Fibroblast of the aortic adventitia (primary cell): ENCODE data around the gene KATNIP. TPM values are rescaled to one million over a fixed set of nuclear protein-coding genes. Genes with fewer than 3 reads are reported as not detected.

Experiments used
- DNase-seq: peaks from one replicate; pipeline ENCODE4 v3.0.0-alpha.2; 2010; ENCODE audit warnings: low read depth
- H3K4me3 ChIP-seq: 2 replicates; pipeline ENCODE4 v1.5.1; 2011; ENCODE audit warnings: low read depth, mild to moderate bottlenecking, control low read depth, low read length, moderate library complexity
- total RNA-seq: library from RNA; depleted of rRNA; stranded (reverse); fragments of >200 nt; gene quantifications from 2 replicates; pipeline ENCODE4 v1.2.3, GENCODE V29; 2012; ENCODE audit warnings: low replicate concordance
- TF ChIP-seq, protein P1 (sequence below): IDR thresholded peaks from 2 replicates; pipeline ENCODE4 v1.5.1; 2011; ENCODE audit warnings: mild to moderate bottlenecking, low read length, control low read depth, inconsistent platforms; ENCODE audit not compliant: insufficient read depth

KATNIP gene
- total RNA-seq, 1 donor, result 23.0 TPM

DNA sequence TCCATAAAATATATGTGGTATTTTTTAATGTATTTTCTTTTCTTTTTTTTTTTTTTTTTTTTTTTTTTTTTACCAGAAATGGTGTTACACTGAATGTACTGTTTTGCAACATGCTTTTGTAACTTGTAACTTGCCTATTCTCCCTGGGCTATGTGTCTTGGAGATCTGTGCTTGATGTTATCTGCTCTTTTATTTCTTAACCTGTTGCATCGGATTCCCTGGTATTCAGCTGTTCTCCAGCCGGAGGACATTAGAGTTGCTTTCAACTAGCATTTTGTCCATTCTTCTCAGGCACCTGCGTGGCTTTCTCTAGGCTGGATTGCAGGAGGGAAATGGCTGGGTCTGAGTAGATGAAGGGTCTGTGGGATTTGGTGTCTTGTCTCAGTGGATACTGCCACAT is 47.4 kb downstream of the KATNIP start:
- H3K4me3 ChIP-seq, result no peak overlapping the region
- TF ChIP-seq, protein P1, sequence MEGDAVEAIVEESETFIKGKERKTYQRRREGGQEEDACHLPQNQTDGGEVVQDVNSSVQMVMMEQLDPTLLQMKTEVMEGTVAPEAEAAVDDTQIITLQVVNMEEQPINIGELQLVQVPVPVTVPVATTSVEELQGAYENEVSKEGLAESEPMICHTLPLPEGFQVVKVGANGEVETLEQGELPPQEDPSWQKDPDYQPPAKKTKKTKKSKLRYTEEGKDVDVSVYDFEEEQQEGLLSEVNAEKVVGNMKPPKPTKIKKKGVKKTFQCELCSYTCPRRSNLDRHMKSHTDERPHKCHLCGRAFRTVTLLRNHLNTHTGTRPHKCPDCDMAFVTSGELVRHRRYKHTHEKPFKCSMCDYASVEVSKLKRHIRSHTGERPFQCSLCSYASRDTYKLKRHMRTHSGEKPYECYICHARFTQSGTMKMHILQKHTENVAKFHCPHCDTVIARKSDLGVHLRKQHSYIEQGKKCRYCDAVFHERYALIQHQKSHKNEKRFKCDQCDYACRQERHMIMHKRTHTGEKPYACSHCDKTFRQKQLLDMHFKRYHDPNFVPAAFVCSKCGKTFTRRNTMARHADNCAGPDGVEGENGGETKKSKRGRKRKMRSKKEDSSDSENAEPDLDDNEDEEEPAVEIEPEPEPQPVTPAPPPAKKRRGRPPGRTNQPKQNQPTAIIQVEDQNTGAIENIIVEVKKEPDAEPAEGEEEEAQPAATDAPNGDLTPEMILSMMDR, result no peak
- no peak for DNase-seq

DNA sequence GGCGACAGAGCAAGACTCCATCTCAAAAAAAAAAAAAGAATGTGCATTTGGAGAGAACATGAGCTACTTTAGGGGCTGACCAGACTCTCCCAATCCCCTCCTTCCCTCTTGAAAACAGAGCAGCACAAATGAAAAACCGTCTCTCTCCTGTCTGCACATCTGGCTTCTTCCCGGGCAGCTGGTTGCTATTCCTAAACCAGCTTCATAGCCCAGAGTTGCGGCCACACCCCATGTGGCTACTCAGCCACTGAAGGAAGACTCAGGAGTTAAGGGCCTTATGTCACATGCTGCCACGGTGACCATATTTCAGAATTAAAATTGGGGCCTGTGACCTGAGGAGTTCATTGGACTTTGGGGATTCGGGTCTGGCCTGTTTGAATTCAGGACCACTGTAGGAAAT is 48.3 kb downstream of the KATNIP start:
- TF ChIP-seq, protein P1, result no peak
- no peak overlapping the region for H3K4me3 ChIP-seq
- no peak for DNase-seq

DNA sequence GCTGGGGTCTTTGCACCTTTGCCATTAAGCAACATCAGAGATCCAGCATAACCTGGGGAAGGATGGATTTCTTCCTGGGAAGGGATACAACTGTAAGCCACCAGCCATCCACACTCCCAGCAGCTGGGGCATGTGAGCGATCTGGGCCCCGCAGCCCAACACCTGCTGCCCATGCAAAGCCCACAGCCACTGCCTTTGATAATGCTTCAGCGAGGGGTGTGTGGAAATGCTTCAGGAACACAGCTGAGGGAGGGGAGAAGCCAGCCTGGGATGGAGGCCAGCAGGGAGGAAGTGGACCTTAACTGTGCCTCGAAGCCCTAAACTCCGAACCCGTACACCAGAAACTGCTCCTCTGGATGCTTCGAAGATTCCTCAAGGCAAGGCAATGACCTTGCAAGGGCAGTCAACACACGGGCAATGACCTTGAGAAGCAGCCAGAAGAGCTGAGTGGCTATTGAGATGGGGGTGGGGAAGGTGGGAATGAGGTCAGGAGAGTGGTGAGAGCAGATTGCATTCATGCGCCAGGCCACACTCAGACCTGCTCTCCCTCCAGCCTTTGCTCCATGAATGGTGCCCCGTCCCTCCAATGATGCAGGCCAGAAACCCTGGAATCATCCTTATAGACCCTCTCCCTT is 49.1 kb downstream of the KATNIP start:
- no peak for DNase-seq
- no peak overlapping the region for H3K4me3 ChIP-seq
- TF ChIP-seq, protein P1, result no peak

DNA sequence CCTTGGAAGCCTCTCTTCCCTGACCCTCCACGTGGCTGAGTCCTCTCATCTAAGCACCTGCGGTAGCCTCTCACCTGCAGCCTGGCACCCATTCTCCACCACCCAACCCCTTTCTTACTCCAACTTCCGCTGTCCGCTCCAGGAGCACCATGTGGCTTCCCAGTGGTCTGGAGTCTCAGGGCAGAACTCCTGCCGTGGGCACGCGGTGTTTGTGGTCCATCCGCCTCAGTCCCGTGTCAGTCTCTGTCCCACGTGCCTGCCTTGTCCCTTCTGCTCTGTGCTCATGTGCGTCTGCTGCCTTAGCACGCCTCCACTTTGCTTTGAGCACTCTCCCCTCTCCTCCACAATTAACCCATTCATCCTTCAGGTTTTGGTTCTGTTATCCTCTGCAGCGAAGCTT is 49.7 kb downstream of the KATNIP start:
- no peak for DNase-seq
- H3K4me3 ChIP-seq, result no peak overlapping the region
- TF ChIP-seq, protein P1, result no peak

Other genes starting within 250 kb of the KATNIP start
- gene IL4R, start 236.2 kb upstream of the KATNIP start, total RNA-seq, result 25.6 and 82.3 TPM in 2 replicates
- 0.54 TPM in 1 of 2 replicates, not detected in the other for gene IL21R, start 148.0 kb upstream of the KATNIP start, total RNA-seq
- gene GTF3C1, start 231 bp upstream of the KATNIP start, total RNA-seq, result 62.8 and 71.8 TPM in 2 replicates